Measurements from ENCODE around the gene SDK1.

The SDK1 gene

DNA sequence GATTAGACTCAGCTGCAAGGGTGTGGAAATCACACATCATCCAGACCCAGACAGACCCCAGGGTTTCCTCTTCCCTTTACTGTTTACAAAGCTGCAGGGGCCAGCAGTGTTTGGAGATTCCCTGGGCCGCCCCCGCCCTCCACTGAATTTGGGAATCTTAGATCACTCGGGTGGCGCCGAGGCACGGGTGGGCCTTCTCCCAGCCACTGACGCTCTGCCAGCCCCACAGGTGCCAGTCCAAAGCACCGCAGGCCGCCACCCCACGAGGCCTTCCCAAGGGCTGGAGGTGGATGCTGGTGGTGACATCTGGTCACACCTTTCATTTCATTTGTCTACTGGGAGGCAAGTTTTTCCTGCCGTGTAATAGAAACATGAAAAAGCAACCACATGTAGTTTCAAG is 941.7 kb downstream of the SDK1 start:
- DNase-seq (ENCODE audit: low read depth): no peak
- no peak overlapping the region for H3K4me3 ChIP-seq (ENCODE audit: low read depth, low read length)
- TF ChIP-seq, protein P1, sequence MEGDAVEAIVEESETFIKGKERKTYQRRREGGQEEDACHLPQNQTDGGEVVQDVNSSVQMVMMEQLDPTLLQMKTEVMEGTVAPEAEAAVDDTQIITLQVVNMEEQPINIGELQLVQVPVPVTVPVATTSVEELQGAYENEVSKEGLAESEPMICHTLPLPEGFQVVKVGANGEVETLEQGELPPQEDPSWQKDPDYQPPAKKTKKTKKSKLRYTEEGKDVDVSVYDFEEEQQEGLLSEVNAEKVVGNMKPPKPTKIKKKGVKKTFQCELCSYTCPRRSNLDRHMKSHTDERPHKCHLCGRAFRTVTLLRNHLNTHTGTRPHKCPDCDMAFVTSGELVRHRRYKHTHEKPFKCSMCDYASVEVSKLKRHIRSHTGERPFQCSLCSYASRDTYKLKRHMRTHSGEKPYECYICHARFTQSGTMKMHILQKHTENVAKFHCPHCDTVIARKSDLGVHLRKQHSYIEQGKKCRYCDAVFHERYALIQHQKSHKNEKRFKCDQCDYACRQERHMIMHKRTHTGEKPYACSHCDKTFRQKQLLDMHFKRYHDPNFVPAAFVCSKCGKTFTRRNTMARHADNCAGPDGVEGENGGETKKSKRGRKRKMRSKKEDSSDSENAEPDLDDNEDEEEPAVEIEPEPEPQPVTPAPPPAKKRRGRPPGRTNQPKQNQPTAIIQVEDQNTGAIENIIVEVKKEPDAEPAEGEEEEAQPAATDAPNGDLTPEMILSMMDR (IDR thresholded peaks at IDR 0.05; ENCODE audit: insufficient read depth, low read depth, low read length, missing control alignments): no peak

GRCh38 chr7:4244041-4244440 is 943.0 kb downstream of the SDK1 start:
- no peak for DNase-seq (ENCODE audit: low read depth)
- no peak overlapping the region for H3K4me3 ChIP-seq (ENCODE audit: low read depth, low read length)
- TF ChIP-seq, protein P1 (IDR thresholded peaks at IDR 0.05; ENCODE audit: insufficient read depth, low read depth, low read length, missing control alignments): no peak

DNA sequence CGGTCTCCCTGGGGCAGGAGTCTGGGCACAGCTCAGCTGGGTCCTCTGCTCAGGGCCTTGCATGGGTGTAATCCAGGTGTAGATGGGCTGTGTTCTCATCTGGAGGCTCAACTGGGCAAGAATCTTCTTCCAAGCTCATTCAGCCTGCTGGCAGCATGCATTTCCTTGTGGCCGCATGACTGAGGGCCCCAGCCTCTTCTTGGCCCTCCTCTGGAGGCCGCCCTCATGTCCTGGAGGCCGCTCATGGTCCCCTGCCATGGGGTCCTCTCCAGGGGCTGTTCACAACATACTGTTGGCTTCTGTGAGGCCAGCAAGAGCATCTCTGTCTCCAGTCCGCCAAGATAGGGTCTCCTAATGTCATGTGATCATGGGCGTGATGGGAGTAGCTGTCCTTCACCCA is 943.6 kb downstream of the SDK1 start:
- TF ChIP-seq, protein P1 (IDR thresholded peaks at IDR 0.05; ENCODE audit: insufficient read depth, low read depth, low read length, missing control alignments): no peak
- H3K4me3 ChIP-seq (ENCODE audit: low read depth, low read length): no peak overlapping the region
- DNase-seq (ENCODE audit: low read depth): no peak

DNA sequence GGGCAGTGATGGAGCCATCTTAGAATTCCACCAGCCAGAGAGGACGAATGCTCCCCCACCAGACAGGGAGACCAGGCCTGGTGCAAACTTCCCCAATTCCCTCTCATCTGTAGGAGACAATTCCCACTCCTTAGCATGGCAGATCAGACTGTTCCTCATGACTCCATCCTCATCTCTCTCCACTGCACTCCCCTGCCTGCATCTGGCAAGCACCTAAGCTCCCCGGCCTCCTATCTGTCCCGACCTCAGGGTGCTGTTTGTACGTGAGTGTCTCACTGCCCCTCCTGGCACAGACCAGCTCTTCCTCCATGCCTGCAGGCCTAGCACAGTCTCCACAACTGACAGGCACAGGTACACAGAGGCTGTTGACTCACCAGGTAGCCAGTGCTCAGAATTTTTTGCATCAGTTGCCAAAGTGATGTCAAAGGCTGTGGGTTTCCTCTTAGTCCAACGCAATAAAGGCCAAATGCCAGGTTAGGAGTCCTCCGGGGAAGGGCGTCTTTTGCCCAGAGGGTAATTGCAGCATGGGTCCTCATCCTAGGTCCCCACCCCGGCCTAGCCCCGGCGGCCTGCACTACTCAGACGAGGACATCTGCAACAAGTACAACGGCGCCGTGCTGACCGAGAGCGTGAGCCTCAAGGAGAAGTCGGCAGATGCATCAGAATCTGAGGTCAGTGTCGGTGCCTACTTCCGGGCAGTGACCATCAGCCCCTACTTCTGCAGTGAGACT is 944.2 kb downstream of the SDK1 start:
- H3K4me3 ChIP-seq (ENCODE audit: low read depth, low read length): no peak overlapping the region
- TF ChIP-seq, protein P1 (IDR thresholded peaks at IDR 0.05; ENCODE audit: insufficient read depth, low read depth, low read length, missing control alignments): no peak
- no peak for DNase-seq (ENCODE audit: low read depth)

GRCh38 chr7:4245866-4246470 is 944.9 kb downstream of the SDK1 start:
- no peak for DNase-seq (ENCODE audit: low read depth)
- TF ChIP-seq, protein P1 (IDR thresholded peaks at IDR 0.05; ENCODE audit: insufficient read depth, low read depth, low read length, missing control alignments): no peak

GRCh38 chr7:4246536-4246935 is 945.5 kb downstream of the SDK1 start:
- TF ChIP-seq, protein P1 (IDR thresholded peaks at IDR 0.05; ENCODE audit: insufficient read depth, low read depth, low read length, missing control alignments): no peak
- no peak for DNase-seq (ENCODE audit: low read depth)
- H3K4me3 ChIP-seq (ENCODE audit: low read depth, low read length): no peak overlapping the region

More at GRCh38 chr7:4245866-4246470, 944.9 kb downstream of the SDK1 start:
- no peak overlapping the region for H3K4me3 ChIP-seq (ENCODE audit: low read depth, low read length)
